Activated naive CD4-positive, alpha-beta T cell treated with anti-CD3 and anti-CD28 coated beads, Interleukin-2, amount 50 U/mL, for 16 hours (primary cell): ENCODE results near the gene KLK14.
A peak's percentile ranks its signal among the peaks of the same experiment; 100 is the strongest.

Experiments
- DNase-seq: peaks from one replicate; pipeline ENCODE4 v3.0.0-alpha.2; 2020

The KLK14 gene

GRCh38 chr19:51082611-51083010 is at the start of gene KLK14:
KLK14 (minus strand) TSS chr19:51082887; CDS start chr19:51082614, 273 bp downstream.
- no peak for DNase-seq

- DNase-seq = no peak
Observed at GRCh38 chr19:51131780-51132680, 49.3 kb upstream of the KLK14 start.

GRCh38 chr19:51129716-51130115 is 47.0 kb upstream of the KLK14 start:
- no peak for DNase-seq

- no peak for DNase-seq
Observed at GRCh38 chr19:51128227-51128626, 45.5 kb upstream of the KLK14 start.

GRCh38 chr19:51127755-51128154 is 45.1 kb upstream of the KLK14 start:
- no peak for DNase-seq

- no peak for DNase-seq
Observed at GRCh38 chr19:51127032-51127431, 44.3 kb upstream of the KLK14 start.

- DNase-seq = no peak
Observed at GRCh38 chr19:51125421-51126075, 42.9 kb upstream of the KLK14 start.

GRCh38 chr19:51124729-51125128 is 42.0 kb upstream of the KLK14 start, which contains the start of gene SIGLEC9:
SIGLEC9 (plus strand) TSS chr19:51124906; CDS start chr19:51124975, 69 bp downstream.
- no peak for DNase-seq

GRCh38 chr19:51124216-51124615 is 41.5 kb upstream of the KLK14 start:
- DNase-seq = no peak

GRCh38 chr19:51123802-51124201 is 41.1 kb upstream of the KLK14 start:
- DNase-seq = no peak

GRCh38 chr19:51123381-51123800 is 40.7 kb upstream of the KLK14 start:
- peak; percentile 38 for DNase-seq

- DNase-seq = no peak
Observed at GRCh38 chr19:51122112-51122981, 39.7 kb upstream of the KLK14 start.

- no peak for DNase-seq
Observed at GRCh38 chr19:51121257-51121656, 38.6 kb upstream of the KLK14 start.

- no peak for DNase-seq
Observed at GRCh38 chr19:51120160-51120559, 37.5 kb upstream of the KLK14 start.

GRCh38 chr19:51119611-51120010 is 36.9 kb upstream of the KLK14 start:
- DNase-seq = no peak

GRCh38 chr19:51119101-51119500 is 36.4 kb upstream of the KLK14 start:
- DNase-seq = no peak

GRCh38 chr19:51116736-51117286 is 34.1 kb upstream of the KLK14 start:
- peak; percentile 27 for DNase-seq

- no peak for DNase-seq
Observed at GRCh38 chr19:51114087-51114729, 31.5 kb upstream of the KLK14 start.

GRCh38 chr19:51111606-51112005 is 28.9 kb upstream of the KLK14 start:
- no peak for DNase-seq

- DNase-seq = no peak
Observed at GRCh38 chr19:51110666-51110971, 27.9 kb upstream of the KLK14 start.

GRCh38 chr19:51108805-51109146 is 26.1 kb upstream of the KLK14 start:
- DNase-seq = no peak

GRCh38 chr19:51108066-51108804 is 25.5 kb upstream of the KLK14 start, which contains the start of gene CTU1:
CTU1 (minus strand) TSS chr19:51108409; CDS start chr19:51104569, 3,840 bp downstream.
- DNase-seq = peak; percentile 98
